ENCODE data around the gene ACER2.

GRCh38 chr9:19465586-19466279 is 56.9 kb downstream of the ACER2 start:
- TF ChIP-seq, protein P1, sequence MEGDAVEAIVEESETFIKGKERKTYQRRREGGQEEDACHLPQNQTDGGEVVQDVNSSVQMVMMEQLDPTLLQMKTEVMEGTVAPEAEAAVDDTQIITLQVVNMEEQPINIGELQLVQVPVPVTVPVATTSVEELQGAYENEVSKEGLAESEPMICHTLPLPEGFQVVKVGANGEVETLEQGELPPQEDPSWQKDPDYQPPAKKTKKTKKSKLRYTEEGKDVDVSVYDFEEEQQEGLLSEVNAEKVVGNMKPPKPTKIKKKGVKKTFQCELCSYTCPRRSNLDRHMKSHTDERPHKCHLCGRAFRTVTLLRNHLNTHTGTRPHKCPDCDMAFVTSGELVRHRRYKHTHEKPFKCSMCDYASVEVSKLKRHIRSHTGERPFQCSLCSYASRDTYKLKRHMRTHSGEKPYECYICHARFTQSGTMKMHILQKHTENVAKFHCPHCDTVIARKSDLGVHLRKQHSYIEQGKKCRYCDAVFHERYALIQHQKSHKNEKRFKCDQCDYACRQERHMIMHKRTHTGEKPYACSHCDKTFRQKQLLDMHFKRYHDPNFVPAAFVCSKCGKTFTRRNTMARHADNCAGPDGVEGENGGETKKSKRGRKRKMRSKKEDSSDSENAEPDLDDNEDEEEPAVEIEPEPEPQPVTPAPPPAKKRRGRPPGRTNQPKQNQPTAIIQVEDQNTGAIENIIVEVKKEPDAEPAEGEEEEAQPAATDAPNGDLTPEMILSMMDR (tag by site-specific recombination; IDR thresholded peaks at IDR 0.05), result no peak
- TF ChIP-seq ZBTB1 (tag by site-specific recombination; IDR thresholded peaks at IDR 0.05) (no peak), ZFP37 (tag by site-specific recombination; IDR thresholded peaks at IDR 0.05) (no peak), YY1 (tag by site-specific recombination; IDR thresholded peaks at IDR 0.05) (no peak), BCL6B (tag by site-specific recombination; IDR thresholded peaks at IDR 0.05) (no peak), PRDM10 (tag by site-specific recombination; IDR thresholded peaks at IDR 0.05) (no peak)

Measured in HEK293 (cell line).